Tibial nerve (tissue), 4 donors: Measurements from ENCODE around the gene PSTPIP2. TPM values are rescaled to one million over a fixed set of nuclear protein-coding genes. Genes with fewer than 3 reads are reported as not detected.

Experiments
- DNase-seq, 2 donors: peaks; one replicate each; pipeline ENCODE4 v3.0.0-alpha.2; 2019; ENCODE audit warnings: low spot score in 2 of 2
- H3K27ac ChIP-seq, 4 donors: fragments of 200-600 bp; sonication (generic) in 3 of 4; one replicate each; pipeline ENCODE4 v1.5.1; 2017 to 2019; ENCODE audit warnings: mild to moderate bottlenecking in 1 of 4
- H3K27me3 ChIP-seq, 2 donors: fragments of 200-600 bp; sonication (generic) in 1 of 2; one replicate each; pipeline versions ENCODE4 v1.5.1 to v1.6.0; 2017 to 2019
- H3K36me3 ChIP-seq, 3 donors: fragments of 200-600 bp; sonication (generic); one replicate each; pipeline ENCODE4 v1.5.1; 2018 to 2019
- H3K4me1 ChIP-seq, 4 donors: fragments of 200-600 bp; sonication (generic) in 3 of 4; one replicate each; pipeline ENCODE4 v1.5.1; 2017 to 2019
- H3K4me3 ChIP-seq, 4 donors: fragments of 200-600 bp; sonication (generic) in 3 of 4; one replicate each; pipeline ENCODE4 v1.5.1; 2017 to 2019; ENCODE audit warnings: mild to moderate bottlenecking in 1 of 4, moderate library complexity in 1 of 4
- H3K9me3 ChIP-seq, 4 donors: fragments of 200-600 bp; sonication (generic) in 3 of 4; one replicate each; pipeline ENCODE4 v1.5.1; 2017 to 2019
- CTCF ChIP-seq, 5 experiments: fragments of 200-600 bp in 3 of 5; fragments of 450-650 bp in 2 of 5; sonication (generic) in 3 of 5; IDR thresholded peaks; one replicate each; pipeline ENCODE4 v1.5.1; 2016 to 2019; ENCODE audit warnings: antibody characterized with exemption in 5 of 5, mild to moderate bottlenecking in 3 of 5, moderate library complexity in 2 of 5
- EP300 ChIP-seq, 2 donors: sonication (generic); formaldehyde crosslinking; IDR thresholded peaks; one replicate each; pipeline ENCODE4 v1.6.1; 2017; ENCODE audit warnings: antibody characterized with exemption in 2 of 2, mild to moderate bottlenecking in 1 of 2
- POLR2A ChIP-seq, 2 donors: fragments of 450-650 bp; IDR thresholded peaks; one replicate each; pipeline ENCODE4 v1.6.1; 2017; ENCODE audit warnings: antibody characterized with exemption in 2 of 2, mild to moderate bottlenecking in 2 of 2, moderate library complexity in 2 of 2
- WGBS, 2 donors: methylation state at CpG; one replicate each; pipeline ENCODE4 v1.1.5; 2018; 5-methylcytosine and 5-hydroxymethylcytosine counted together
- total RNA-seq, 4 donors: library from RNA; depleted of rRNA; stranded (reverse); fragments of >200 nt; gene quantifications; one replicate each; pipeline ENCODE4 v1.1.0, GENCODE V29; 2016

PSTPIP2 gene
- total RNA-seq, 4 donors from 2014 or later = 5.4 to 9.9 (median 7.1) TPM

GRCh38 chr18:46054956-46055837 lies 16.9 kb downstream of the PSTPIP2 start:
- peaks cover 0 to 8% (median 3%) of the 10 kb centered on the region in 4 donors for H3K4me1 ChIP-seq
- TF ChIP-seq EP300 (IDR thresholded peaks at IDR 0.05) (no peak), CTCF (IDR thresholded peaks at IDR 0.05) (no peak), POLR2A (IDR thresholded peaks at IDR 0.05) (no peak)
- no peaks in the 10 kb centered on the region for H3K9me3 ChIP-seq
- H3K4me3 ChIP-seq = no peak overlapping the region
- no peak overlapping the region for H3K27ac ChIP-seq
- WGBS, 2 donors = 75 to 80% methylated on average over 6 of the region's 6 CpGs
- no peaks in the 10 kb centered on the region for H3K27me3 ChIP-seq
- DNase-seq = no peak
- no peaks in the 10 kb centered on the region for H3K36me3 ChIP-seq

- Histone ChIP-seq H3K36me3 (no peaks in the 10 kb centered on the region), H3K27ac (no peak overlapping the region), H3K9me3 (no peaks in the 10 kb centered on the region), H3K27me3 (no peaks in the 10 kb centered on the region), H3K4me1 (peaks cover 0 to 8% (median 3%) of the 10 kb centered on the region in 4 donors), H3K4me3 (no peak overlapping the region)
- TF ChIP-seq POLR2A (IDR thresholded peaks at IDR 0.05) (no peak), CTCF (IDR thresholded peaks at IDR 0.05) (no peak), EP300 (IDR thresholded peaks at IDR 0.05) (no peak)
- 81 to 82% methylated on average over 6 of the region's 6 CpGs for WGBS, 2 donors
- DNase-seq = no peak
These were observed 18.5 kb downstream of the PSTPIP2 start for GRCh38 chr18:46053368-46054095.

GRCh38 chr18:46051731-46052461 lies 20.2 kb downstream of the PSTPIP2 start:
- H3K4me3 ChIP-seq = no peak overlapping the region
- no peaks in the 10 kb centered on the region for H3K9me3 ChIP-seq
- peaks cover 0 to 8% (median 3%) of the 10 kb centered on the region in 4 donors for H3K4me1 ChIP-seq
- no peaks in the 10 kb centered on the region for H3K36me3 ChIP-seq
- 70 to 71% methylated on average over 6 of the region's 6 CpGs for WGBS, 2 donors
- TF ChIP-seq POLR2A (IDR thresholded peaks at IDR 0.05) = no peak
- no peak for TF ChIP-seq CTCF (IDR thresholded peaks at IDR 0.05)
- TF ChIP-seq EP300 (IDR thresholded peaks at IDR 0.05) = no peak
- H3K27ac ChIP-seq = no peak overlapping the region
- no peak for DNase-seq
- no peaks in the 10 kb centered on the region for H3K27me3 ChIP-seq

- TF ChIP-seq CTCF (IDR thresholded peaks at IDR 0.05) (no peak), EP300 (IDR thresholded peaks at IDR 0.05) (no peak), POLR2A (IDR thresholded peaks at IDR 0.05) (no peak)
- WGBS, 2 donors = 95 to 97% methylated on average over 5 of the region's 5 CpGs
- Histone ChIP-seq H3K4me3 (no peak overlapping the region), H3K9me3 (no peaks in the 10 kb centered on the region), H3K4me1 (peaks cover 0 to 8% (median 3%) of the 10 kb centered on the region in 4 donors), H3K27ac (no peak overlapping the region), H3K36me3 (no peaks in the 10 kb centered on the region), H3K27me3 (no peaks in the 10 kb centered on the region)
- no peak for DNase-seq
These were observed 21.8 kb downstream of the PSTPIP2 start for GRCh38 chr18:46050268-46050667.
